Nucleus accumbens (tissue), 56 donors: ENCODE data around the gene ALOX15B.
"Not testable (repeated sequence)": the region's sequence is repeated elsewhere in the genome, so short reads cannot be mapped to it uniquely, and the experiment has no call there.

Experiments used
- DNase-seq, 56 donors: peaks; one replicate each; lab custom pipeline; 2025; lab: John Stamatoyannopoulos, UW

Gene ALOX15B

DNA sequence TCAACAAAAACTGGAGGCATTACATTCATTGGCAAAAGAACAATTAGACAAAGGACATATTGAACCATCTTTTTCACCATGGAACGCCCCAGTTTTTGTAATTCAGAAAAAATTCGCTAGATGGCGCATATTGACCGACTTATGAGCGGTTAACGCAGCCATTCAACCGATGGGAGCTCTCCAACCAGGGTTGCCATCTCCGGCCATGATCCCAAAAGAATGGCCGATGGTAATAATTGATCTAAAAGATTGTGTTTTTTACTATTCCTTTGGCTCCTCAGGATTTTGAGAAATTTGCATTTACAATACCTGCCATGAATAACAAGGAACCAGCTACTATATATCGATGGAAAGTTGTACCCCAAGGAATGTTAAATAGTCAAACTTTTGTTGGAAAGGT lies 21.4 kb downstream of the ALOX15B start:
- peak in 33 of 56 donors; percentile 6 to 77 (median 27) for DNase-seq

DNA sequence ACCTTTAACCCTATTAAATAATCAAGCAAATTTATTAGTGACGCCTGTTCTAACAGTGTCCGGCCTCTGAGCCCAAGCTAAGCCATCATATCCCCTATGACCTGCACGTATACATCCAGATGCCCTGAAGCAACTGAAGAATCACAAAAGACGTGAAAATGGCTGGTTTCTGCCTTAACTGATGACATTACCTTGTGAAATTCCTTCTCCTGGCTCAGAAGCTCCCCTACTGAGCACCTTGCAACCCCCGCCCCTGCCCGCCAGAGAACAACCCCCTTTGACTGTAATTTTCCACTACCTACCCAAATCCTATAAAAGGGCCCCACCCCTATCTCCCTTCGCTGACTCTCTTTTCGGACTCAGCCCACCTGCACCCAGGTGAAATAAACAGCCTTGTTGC lies 23.0 kb downstream of the ALOX15B start:
- not testable (repeated sequence) for DNase-seq

DNA sequence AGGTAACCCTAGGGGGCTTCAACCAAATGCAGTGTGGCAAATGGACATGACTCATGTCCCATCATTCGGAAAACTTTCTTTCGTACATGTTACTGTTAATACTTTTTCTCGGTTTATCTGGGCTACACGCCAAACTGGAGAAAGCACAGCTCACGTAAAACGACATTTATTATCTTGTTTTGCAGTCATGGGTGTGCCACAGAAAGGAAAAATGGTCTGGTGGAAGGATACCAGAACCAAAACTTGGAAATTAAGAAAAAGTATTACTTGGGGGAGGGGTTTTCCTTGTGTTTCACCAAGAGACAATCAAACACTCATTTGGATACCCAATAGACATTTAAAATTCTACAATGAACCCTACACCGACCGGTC lies 23.6 kb downstream of the ALOX15B start:
- no peak for DNase-seq

DNA sequence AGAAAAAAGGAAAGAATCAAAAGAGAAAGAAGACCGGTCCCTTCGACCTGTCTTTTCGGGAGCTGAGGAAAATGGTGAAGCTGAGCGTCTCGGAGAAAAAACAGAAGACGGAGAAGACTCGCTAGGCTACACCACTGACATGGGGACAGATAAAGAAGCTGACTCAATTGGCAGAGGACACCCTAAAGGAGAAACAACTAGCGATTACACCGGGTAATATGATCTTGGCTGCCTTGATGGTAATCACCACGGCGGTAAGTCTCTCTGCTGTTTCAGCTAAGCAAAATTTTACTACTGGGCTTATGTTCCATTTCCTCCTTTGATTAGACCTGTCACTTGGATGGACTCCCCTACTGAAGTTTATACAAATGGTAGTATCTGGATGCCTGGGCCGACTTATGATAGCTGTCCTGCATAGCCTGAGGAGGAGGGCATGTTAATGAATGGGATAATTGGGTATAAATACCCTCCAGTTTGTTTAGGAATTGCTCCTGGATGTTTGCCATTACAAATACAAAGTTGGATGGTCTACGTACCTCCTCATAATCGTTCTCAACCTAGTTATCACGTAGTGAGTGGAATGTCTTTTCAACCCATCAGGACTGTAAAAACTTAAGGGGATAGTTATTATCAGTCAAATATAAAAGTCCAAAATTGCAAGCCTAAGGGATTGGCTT lies 24.1 kb downstream of the ALOX15B start:
- no peak for DNase-seq

DNA sequence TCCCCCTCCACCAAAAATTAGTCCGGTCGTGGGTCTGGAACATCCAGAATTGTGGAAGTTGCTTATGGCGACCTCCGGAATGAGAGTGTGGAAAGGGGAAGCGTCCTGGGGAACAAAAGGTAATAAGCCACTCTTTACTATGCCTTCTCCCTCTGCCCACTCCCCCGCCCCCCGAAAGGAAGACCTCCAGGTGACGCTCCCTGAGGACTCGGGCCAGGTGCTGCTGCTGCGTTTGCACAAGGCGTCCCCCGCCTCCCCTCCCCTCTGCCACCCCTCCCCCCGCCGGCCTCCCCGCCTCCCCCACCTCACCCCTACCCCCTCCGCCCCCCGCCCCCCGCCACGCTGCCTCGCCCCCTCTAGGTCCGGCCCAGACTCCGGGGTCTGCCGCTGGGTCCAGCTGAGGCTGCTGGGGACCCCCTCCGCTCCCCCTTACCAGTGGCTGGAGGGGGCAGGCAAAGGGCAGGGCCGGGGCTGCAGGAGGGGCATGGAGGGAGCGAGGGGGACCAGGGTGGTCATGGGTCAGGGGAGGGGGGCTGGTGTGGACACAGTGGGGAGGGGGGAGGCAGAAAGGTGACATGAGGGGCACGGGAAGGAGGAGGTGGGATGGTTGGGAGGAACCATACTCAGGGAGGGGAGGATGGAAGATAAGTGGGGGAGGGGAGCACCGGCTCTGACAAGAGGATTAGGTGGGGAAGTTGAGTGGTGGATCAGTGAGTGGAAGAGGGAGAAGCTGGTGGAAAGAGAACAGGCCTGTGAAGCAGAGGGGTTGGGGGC lies 25.1 kb downstream of the ALOX15B start:
- no peak for DNase-seq

DNA sequence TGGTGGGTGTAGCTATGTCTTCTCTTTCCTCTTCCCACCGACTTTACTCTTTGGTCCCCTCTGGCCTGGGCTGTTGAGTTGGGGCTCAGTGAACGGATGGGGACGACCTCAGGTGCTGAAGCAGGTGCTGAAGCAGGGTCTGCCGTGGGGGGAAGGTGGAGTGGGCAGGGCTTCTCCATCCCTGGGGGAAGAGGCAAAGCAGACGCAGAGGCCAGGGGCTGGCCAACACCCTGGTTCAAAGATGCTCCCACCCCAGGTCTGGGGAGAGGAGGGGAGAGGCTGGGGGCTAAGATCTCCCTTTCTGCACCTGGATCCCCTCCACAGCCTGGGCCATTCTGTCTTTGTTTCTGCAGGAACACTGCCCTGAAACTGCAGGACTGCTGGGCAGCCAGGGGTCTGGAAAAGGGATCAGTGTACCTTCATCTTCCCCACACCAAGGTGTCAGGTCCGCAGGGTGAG lies 25.7 kb downstream of the ALOX15B start:
- DNase-seq, result no peak

DNA sequence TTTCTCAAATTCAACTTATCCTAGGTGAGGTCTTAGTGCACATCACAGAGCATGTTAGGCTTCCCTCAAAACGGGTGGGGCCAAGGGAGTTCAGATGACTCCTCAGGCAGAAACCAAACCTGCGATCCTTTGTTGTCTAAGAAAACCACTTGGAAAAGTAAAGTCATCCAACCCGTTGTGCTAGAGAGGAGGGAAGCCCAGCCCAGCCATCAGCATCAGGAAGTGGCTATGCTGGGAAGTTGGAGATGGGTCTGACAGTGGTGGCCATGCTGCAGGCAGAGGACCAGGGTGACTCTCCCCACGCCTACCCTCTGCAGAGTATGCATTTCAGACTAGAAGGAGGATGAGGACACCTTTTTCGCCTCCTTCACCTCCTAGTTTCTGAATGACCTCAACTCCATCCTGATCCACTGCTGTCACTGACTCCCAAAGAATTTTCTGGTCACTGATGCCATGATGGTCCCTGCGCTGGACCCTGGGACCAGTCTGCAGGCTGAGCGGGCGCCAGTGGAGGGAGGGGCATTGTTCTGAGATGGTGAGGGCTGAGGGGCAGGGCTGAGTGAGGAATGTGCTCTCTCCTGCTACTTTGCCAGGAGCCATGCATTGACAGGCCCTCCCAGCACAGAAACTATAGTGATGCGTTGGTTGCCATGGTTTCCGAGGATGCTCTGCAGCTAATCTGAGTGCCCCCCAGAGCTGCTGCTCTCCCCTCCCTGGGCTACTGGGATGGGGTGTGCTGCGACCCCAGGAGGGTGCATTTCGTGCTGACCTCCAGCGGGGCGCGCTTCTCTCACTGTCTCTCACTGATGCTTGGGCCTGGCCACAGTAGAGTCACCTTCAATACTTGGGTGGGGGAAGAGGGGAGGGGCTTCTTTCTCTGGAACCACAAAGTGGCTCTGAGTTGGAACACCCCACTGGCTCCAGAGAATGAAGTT lies 28.2 kb downstream of the ALOX15B start:
- no peak for DNase-seq

DNA sequence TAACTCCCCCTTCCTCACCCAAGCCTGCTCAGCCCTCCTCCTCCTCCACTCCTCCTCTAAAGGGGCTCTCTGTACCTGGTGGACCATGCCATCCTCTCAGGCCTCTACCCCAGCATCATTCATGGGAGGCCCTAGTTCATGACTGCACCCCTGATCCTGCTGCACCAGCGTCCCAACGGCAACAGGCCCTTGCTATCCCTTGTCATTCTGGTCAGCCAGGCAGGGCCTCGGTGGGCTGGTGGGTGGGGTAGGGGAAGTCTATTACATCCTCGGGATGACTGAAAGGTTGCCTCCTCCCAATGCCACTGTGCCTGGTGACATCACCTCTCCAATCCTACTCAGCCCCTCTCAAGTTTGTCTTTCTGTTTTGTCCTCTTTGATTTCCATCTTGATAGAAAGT lies 28.9 kb downstream of the ALOX15B start:
- DNase-seq, result no peak

DNA sequence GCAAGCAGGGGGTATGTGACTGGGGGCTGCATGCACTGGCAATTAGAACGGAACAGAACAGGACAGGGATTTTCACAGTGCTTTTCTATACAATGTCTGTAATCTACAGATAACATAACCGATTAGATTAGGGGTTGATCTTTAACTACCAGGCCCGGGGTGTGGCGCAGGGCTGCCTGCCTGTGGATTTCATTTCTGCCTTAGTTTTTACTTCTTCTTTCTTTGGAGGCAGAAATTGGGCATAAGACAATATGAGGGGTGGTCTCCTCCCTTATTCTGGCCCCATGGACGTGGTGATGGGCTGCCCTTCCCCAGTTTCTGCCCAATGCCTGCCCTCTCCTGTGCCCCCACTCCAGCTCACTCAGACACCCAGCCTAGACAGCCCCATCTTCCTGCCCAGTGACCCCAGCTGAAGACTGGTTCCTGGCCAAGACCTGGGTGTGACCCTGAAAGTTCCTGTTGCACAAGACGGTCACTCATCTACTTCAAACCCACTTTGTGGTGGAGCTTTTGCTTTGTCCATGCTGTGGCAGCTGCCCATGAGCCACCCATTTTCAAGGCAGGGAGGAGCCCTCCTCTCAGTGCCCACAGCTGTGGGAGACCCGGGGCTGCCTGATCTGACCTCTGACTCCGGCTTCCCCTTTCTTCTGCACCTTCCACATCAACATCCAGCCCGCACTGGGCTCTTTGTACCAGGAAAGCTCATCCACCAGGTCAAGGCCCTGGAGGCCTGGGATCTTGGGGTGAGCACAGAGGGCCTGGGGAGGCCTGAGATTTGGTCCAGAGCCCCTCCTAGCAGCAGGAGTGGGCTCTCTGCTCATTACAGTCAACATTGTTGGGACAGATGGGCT lies 30.1 kb downstream of the ALOX15B start:
- DNase-seq, result no peak

DNA sequence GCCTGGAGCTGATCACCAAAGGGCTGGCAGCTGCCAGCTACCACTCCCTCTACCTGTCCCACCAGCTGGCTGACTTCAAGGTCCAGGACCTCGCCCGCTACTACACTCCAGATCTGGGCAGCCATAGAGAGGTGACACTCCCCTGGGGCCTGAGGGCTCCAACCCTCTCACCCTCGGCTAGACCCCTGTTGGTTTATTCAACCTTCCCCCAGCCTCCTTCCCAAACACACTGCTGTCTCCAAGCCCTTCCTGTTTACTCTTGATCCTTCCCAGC lies 30.7 kb downstream of the ALOX15B start:
- no peak for DNase-seq

DNA sequence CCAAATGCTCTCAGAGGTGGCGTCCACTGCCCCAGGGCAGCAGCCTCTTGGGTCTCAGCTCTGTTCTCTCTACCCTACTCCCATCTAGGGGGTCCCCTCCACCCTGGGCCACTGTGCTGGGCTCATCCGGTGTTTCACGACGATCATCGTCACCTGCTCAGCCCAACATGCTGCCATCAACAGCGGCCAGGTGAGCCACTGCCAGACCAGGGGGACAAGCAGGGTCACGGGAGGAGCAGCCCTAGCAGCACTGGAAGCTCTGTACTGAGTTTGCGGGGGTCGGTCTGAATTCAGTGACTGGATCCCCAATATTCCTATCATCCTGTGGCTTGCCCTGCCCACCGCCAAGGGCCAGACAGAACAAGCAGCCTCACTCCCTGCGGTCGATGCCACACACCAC lies 32.6 kb downstream of the ALOX15B start:
- DNase-seq, result no peak

DNA sequence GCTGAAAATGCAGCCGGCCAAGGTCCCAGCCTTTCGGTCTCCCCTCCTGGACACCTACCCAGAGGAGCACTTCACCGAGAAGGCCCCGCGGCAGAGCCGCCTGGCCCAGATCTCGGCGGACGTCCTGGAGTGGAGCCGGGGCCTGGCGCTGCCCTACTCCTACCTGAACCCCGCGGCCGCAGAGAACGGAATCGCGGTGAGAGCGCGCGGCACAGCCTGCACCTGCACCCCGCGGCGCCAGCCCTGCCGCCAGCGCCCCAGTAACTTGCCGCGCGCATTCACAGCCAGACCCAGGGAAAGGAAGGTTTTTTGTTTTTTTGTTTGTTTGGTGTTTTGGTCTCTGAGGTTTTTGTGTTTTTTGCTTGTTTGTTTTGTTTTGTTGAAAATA lies 33.5 kb downstream of the ALOX15B start:
- no peak for DNase-seq

DNA sequence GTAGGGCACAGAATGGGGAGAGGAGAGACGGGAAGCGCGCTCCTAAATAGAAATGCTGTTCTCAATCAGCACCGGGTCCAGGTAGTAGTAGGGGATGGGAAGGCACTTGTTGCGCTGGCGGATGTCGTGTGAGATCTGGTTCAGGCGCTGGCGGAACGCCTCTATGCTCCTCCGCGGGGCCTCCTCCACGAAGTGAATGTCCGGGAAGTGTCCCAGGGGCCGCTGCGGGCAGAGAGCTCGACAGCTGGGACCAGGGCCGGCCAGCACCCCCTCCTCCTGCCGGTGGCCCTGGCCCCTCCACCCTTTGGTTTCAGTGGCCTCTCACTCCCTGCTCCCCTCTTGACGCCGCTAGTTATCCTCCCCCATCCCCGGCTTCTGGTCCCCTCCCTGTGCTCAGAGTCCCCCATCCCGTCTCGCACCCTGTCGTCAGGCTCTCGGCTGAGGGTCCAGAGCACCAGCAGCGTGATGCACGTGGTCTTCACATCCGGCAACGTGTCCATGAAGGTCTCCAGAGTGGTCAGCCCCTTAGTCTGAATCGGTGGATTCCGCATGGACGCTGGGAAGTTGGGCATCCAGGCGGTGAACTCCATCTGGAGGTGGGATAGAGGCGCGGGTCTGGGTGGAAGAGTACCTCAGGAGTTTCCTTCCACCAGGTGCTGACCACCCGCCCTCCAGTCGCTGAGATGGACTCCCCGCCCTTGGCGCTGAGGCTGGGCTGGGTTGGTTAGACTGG lies 34.0 kb downstream of the ALOX15B start:
- DNase-seq, result no peak

DNA sequence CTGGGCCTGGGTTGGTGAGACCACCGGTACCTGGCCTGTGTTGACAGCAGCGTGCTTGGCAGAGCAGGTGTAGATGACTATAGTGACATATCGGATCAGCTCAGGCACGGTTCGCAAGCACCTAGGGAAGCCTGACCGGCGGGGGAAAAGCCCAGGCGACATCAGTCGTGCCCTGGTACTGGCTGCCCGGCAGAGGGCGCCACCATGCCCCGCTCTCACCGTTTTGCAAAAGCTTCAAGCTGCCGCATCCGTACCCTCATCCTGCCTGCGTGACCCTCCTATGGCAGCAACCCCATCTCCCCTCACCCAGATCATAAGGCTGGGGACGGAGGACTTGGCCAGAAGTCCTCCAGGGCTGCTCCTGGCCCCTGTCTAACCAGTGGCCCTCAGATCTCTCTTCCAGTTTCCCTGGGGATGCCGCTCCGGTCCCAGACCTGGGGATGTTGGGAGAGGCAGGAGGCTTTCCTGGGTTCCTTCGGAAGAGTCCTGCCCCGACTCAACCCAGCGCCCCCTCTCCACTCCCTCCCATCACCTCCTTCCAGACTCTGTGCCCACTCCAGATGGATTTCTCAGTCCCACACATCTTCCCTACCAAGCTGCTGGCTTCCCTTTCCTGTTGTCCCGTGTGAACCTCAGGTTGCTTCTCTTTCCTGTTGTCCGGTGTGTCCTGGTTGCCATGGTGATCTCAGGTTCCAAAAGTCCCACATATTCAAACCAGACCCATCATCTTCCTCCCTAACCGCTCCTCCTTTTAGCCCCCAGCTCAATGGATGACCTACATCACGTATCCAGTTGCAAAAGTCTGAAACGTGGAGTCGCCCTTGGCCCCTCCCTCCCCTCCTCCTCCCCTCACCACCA lies 35.0 kb downstream of the ALOX15B start:
- DNase-seq, result peak in 28 of 56 donors; percentile 3 to 57 (median 20)

DNA sequence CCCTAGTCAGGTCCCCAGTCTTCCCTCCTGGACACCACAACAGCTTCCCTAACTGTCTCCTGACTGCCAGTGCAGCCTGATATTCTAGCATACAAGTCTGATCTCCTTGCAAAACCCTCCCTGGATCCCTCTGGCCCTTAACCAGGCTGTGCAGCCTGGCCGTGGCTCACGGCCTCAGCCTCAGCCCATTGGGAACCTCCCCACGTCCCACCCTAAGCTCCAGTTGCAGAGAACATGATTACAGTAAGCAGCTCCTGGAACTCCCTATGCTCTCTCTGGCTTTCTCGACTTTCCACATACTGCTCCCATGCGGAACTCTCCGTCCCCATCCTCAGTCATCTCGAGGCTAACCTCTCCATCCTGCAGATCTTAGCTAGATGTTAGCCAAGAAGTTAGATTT lies 35.7 kb downstream of the ALOX15B start:
- no peak for DNase-seq

DNA sequence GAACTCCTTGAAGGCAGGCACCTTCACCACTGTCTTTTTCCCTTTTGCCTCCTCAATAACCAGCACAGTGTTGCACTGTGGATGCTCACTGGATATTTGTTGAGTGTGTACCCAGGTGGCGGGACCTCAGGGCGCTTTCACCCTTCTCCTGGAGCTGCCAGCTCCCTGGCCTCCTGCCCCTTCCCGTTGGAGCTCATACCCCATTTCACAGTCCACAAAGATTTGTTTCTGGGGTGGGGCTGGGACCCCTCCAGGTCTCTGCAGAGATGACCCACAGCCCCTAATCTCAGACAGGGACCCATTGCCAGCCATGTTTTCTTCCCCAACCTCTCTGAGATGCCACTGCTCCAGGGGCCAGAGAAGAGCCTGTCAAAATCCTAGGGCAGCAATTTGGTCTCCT lies 36.2 kb downstream of the ALOX15B start:
- DNase-seq, result no peak

DNA sequence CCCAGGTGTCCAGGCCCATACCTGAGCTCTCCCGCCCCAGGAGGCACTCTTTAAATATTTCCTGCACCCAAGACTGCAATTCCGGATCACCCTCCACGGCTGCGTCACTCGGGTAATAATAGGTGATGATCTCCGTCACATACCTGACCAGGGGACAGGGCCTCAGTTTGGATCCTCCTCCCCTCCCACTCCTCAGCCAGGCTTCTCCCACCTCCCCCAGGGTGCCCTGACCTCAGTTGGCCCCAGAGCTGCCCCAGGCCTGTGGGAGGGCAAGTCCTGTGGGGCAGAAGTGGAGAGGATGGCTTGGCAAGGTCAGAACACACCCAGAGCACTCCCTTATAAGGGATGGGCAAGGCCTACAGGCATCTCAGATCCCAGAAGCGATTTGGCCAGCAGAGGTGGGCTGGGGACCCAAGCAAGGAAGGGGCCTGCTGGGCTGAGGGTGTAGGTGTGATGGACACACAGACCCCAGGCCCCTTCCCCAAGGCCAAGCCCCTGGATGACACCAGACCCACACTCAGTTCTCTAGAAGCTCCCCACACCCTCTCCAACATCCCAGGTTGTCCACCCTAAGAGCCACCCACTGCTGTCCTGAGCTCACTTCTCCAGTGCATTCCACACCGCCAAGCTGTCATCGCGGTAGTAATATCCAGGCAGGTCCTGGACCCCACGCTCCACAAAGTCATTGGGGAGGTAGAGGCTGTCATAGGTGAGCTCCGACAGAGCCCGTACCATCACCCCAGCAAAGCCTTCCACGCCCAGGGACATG lies 36.9 kb downstream of the ALOX15B start:
- no peak for DNase-seq
